Measurements from ENCODE around the gene ZNF611. TPM values are rescaled to one million over a fixed set of nuclear protein-coding genes. Genes with fewer than 3 reads are reported as not detected.
A peak's percentile ranks its signal among the peaks of the same experiment; 100 is the strongest.

The ZNF611 gene
- total and polyA plus RNA-seq, 5 experiments from 2014 or later: 20.9 to 54.8 (median 34.8) TPM

DNA sequence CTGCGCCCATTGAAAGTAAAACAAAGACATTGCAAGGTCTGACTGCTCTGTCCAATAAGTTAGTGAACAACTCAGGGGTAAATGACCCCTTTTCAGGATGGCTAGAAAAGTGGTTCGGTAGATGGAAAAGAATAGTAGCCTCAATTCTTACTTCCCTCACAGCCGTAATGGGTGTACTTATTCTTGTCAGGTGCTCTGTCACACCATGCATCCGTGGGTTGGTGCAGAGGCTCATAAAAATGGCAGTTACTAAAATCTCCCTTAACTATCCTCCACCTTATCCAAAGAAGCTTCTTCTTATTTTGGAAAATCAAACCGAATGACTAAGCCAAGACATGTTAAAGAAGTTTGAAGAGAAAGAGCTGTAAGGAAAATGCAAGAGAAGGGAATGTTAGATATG lies 65.3 kb downstream of the ZNF611 start:
- Mint-ChIP-seq H3K27me3 (no peaks in the 10 kb centered on the region), H3K27ac (no peak overlapping the region), H3K9me3 (peaks cover 0 to 35% (median 0%) of the 10 kb centered on the region in 9 donors), H3K36me3 (peaks cover 10 to 69% (median 41%) of the 10 kb centered on the region in 3 donors), H3K4me1 (peaks cover 0 to 22% (median 13%) of the 10 kb centered on the region in 4 donors), H3K4me3 (no peak overlapping the region)
- POLR2A ChIA-PET: no interaction called here
- no peak for ATAC-seq
- DNase-seq: no peak

DNA sequence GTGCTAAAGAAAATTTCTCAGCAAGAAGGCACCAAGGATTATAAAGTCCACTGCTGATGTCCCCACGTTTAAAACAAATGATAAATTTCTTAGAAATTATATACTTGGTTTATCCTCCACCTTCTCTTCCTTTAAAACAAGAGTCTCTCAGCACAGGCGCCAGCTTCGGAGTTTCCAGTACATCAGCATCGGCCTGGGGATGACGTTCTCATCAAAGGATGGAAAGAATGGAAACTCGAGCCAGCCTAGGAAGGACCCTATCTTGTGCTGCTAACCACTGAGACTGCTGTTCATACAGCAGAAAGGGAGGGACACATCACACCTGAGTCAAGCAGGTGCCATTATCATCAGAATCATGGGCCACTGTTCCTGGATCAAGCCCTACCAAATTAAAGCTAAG lies 66.9 kb downstream of the ZNF611 start:
- peak overlapping the region in 1 of 10 donors; percentile 74 for H3K27ac Mint-ChIP-seq
- DNase-seq: no peak
- peaks cover 0 to 15% (median 9%) of the 10 kb centered on the region in 4 donors for H3K4me1 Mint-ChIP-seq
- H3K27me3 Mint-ChIP-seq: no peaks in the 10 kb centered on the region
- POLR2A ChIA-PET: no interaction called here
- H3K4me3 Mint-ChIP-seq: no peak overlapping the region
- ATAC-seq: no peak
- peaks cover 5 to 68% (median 39%) of the 10 kb centered on the region in 3 donors for H3K36me3 Mint-ChIP-seq
- H3K9me3 Mint-ChIP-seq: peaks cover 0 to 31% (median 0%) of the 10 kb centered on the region in 9 donors

DNA sequence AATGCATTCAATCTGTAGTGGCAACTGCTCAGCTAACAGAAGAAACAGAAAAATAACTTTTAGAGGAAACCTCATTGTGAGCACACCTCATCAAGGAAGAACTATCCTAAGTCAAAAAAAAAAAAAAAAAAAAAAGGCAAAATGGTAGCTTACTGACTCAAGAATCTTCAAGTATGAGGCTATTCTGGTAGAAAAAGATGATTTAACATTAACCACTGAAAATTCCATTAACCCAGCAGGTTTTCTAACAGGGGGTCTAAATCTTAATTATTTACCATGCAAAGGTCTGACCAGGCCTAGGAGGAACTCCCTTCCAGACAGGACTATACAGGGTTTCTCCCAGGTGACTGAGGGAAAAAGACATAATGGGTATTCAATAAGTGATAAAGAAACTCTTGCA lies 68.3 kb downstream of the ZNF611 start:
- no peak overlapping the region for H3K4me3 Mint-ChIP-seq
- DNase-seq (no peak), ATAC-seq (no peak)
- H3K36me3 Mint-ChIP-seq: peaks cover 14 to 72% (median 46%) of the 10 kb centered on the region in 3 donors
- no peaks in the 10 kb centered on the region for H3K27me3 Mint-ChIP-seq
- peaks cover 0 to 13% (median 9%) of the 10 kb centered on the region in 4 donors for H3K4me1 Mint-ChIP-seq
- H3K27ac Mint-ChIP-seq: peak overlapping the region in 1 of 10 donors; percentile 73
- POLR2A ChIA-PET: no interaction called here
- peaks cover 0 to 41% (median 0%) of the 10 kb centered on the region in 9 donors for H3K9me3 Mint-ChIP-seq

DNA sequence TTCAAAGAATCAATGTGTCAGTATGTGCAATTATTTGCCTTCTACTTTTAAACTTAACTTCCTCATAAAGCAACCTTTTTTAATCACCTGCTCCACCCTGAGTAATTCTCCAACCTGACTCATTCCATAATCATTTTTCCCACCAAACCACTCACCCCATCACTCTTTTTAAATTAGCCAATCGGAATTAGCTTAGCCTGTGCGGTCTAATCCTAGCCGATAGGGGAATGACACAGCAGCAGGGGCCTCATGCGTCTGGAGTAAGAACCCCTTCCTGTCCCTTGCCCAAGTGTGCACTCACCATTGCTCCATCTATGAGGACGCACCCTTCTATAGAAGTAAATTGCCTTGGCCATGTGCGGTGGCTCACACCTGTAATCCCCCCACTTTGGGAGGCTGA lies 69.3 kb downstream of the ZNF611 start:
- ATAC-seq: no peak
- Mint-ChIP-seq H3K4me3 (no peak overlapping the region), H3K36me3 (peaks cover 18 to 73% (median 52%) of the 10 kb centered on the region in 3 donors), H3K27ac (peak overlapping the region in 1 of 10 donors; percentile 25), H3K9me3 (peaks cover 0 to 50% (median 0%) of the 10 kb centered on the region in 9 donors), H3K27me3 (no peaks in the 10 kb centered on the region), H3K4me1 (peaks cover 0 to 13% (median 3%) of the 10 kb centered on the region in 4 donors)
- DNase-seq: no peak
- POLR2A ChIA-PET: no interaction called here

DNA sequence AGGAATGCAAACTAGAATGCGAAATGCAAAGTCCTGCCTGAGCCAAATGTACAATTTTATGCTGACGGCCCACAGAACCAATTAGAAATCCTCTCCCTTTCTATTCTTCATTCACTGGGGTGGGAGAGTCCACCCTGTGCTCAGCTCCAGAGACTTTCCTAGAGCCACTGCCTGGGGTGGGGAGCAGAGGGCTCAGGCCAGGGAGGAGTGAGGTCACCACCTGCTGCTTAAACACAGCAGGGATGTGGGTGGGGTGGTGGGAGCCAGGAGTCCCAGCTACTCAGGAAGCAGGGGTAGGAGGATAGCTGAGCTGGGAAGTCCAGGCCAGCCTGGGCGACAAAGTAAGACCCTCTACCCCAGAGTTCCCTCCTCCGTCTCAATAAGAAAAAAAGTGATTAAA lies 69.8 kb downstream of the ZNF611 start:
- H3K9me3 Mint-ChIP-seq: peaks cover 0 to 51% (median 0%) of the 10 kb centered on the region in 9 donors
- H3K27ac Mint-ChIP-seq: peak overlapping the region in 1 of 10 donors; percentile 65
- DNase-seq: no peak
- no peaks in the 10 kb centered on the region for H3K27me3 Mint-ChIP-seq
- peaks cover 0 to 11% (median 2%) of the 10 kb centered on the region in 4 donors for H3K4me1 Mint-ChIP-seq
- ATAC-seq: no peak
- peaks cover 15 to 75% (median 54%) of the 10 kb centered on the region in 3 donors for H3K36me3 Mint-ChIP-seq
- POLR2A ChIA-PET: no interaction called here
- no peak overlapping the region for H3K4me3 Mint-ChIP-seq

DNA sequence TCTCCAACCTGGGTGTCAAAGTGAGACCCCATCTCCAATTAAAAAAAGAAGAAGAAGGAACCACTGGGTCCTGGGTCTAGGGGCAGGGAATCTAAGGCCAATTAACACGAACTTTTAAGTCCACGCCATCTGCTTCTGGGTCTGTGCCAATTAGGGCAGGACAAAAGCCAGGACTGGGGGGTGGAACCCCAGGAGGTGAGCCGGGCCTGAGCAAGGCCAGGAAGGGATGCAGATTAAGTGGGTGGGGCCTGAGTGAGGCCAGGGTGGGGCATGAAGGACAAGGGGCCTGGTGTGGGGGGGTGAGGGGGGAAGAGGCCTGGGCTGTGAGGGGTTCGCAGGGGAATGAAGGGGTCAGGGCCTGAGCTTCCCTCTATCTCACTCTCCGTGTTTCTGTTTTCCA lies 70.4 kb downstream of the ZNF611 start:
- Mint-ChIP-seq H3K36me3 (peaks cover 16 to 75% (median 54%) of the 10 kb centered on the region in 3 donors), H3K4me1 (peaks cover 0 to 9% (median 0%) of the 10 kb centered on the region in 4 donors), H3K9me3 (peaks cover 0 to 51% (median under 1%) of the 10 kb centered on the region in 9 donors), H3K27ac (no peak overlapping the region), H3K4me3 (no peak overlapping the region), H3K27me3 (no peaks in the 10 kb centered on the region)
- ATAC-seq: no peak
- POLR2A ChIA-PET: interaction anchor here (0.7 kb wide), 1 partner anchor 961 kb away, joined by 3 read pairs; no protein-coding TSS in a partner anchor
- no peak for DNase-seq

DNA sequence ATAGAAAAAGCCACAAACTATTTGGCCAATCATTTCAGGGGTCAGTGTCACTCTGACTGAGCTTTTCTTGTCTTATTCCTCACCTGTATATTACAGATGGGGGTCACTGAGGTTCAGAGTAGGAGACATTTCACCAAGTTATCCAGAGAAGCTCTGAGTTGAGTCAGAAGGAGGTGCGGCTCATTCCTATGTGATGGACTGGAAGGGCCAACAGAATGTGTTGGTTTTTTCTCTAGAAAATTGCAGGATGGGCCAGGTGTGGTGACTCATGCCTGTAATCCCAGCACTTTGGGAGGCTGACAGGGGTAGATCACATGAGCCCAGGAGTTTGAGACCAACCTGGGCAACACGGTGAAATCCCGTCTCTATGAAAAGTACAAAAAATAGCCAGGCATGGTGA lies 72.2 kb downstream of the ZNF611 start:
- Mint-ChIP-seq H3K9me3 (peaks cover 0 to 59% (median 3%) of the 10 kb centered on the region in 9 donors), H3K27ac (no peak overlapping the region), H3K36me3 (peaks cover 22 to 82% (median 69%) of the 10 kb centered on the region in 3 donors), H3K4me3 (no peak overlapping the region), H3K4me1 (peaks cover 0 to 7% (median 0%) of the 10 kb centered on the region in 4 donors), H3K27me3 (no peaks in the 10 kb centered on the region)
- DNase-seq (no peak), ATAC-seq (no peak)
- POLR2A ChIA-PET: interaction anchor here (1.1 kb wide), 1 partner anchor 9 kb away, joined by 3 read pairs; no protein-coding TSS in a partner anchor

DNA sequence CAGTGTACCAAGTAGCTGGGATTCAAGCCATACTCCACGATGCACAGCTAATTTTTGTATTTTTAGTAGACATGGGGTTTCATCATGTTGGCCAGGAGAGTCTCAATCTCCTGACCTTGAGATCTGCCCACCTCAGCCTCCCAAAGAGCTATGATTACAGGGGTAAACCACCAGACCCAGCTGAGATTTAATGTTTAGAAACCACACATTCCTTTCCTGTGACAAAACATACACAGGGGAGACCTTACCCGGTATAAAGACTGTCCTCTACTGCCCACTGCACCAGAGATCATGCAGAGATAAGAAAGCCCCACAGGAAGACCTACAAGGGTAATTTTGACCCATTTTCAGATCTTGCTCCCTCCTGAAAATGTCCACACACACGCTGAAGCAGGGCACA lies 73.9 kb downstream of the ZNF611 start:
- Mint-ChIP-seq H3K9me3 (peaks cover 0 to 64% (median 3%) of the 10 kb centered on the region in 9 donors), H3K36me3 (peaks cover 27 to 84% (median 73%) of the 10 kb centered on the region in 3 donors), H3K4me1 (peaks cover 0 to 4% (median 0%) of the 10 kb centered on the region in 4 donors), H3K4me3 (no peak overlapping the region), H3K27me3 (no peaks in the 10 kb centered on the region), H3K27ac (peak overlapping the region in 2 of 10 donors; percentile 3 to 31)
- DNase-seq: no peak
- no peak for ATAC-seq
- POLR2A ChIA-PET: no interaction called here

DNA sequence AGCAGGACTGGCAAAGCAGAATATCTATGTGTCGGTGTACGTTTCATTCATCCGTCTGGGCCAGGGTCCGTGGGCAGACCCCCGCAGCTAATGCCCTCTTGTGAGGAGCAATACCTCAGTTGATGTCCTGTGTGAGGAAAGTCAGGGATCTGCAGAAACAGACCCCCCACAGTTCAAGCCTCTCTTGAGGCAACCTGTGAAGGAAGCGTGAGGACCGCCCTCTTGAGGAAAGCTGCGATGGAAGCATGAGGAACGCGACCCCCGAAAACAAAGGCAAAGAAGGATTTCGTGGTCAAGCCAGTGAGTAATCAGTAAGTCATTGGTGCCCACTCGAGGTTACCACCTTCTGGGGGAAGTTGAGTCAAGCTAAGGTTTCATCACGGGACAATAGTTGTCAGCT lies 75.8 kb downstream of the ZNF611 start:
- peaks cover 0 to 73% (median 9%) of the 10 kb centered on the region in 9 donors for H3K9me3 Mint-ChIP-seq
- no peaks in the 10 kb centered on the region for H3K27me3 Mint-ChIP-seq
- no peak overlapping the region for H3K27ac Mint-ChIP-seq
- H3K36me3 Mint-ChIP-seq: peaks cover 38 to 89% (median 84%) of the 10 kb centered on the region in 3 donors
- DNase-seq: no peak
- POLR2A ChIA-PET: interaction anchor here (0.6 kb wide), 2 partner anchors 22 to 469 kb away, joined by 4 to 10 read pairs; partner anchors contain the start of gene PPP2R1A
- no peak for ATAC-seq
- H3K4me3 Mint-ChIP-seq: no peak overlapping the region
- peaks cover 0 to 2% (median 0%) of the 10 kb centered on the region in 4 donors for H3K4me1 Mint-ChIP-seq

DNA sequence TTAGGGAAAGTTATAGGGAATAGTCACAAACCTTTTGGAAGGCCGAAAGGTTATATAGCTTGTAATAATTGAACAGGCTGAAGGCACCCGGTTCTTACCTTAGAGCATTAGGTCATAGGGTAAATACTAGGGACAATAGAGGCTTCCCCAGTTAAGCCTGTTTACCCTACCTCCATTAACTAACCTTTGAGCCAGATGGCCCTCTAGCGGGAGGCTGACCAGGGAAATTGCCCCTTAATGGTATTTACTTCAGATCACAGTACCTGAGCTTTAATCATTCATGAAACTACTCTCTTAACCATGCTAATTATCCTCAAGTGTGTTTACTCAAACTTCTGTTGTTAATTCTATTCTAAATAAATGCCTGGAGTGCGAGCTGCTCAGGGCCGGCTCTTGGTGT lies 76.2 kb downstream of the ZNF611 start:
- POLR2A ChIA-PET: interaction anchor here (0.6 kb wide), 2 partner anchors 23 to 469 kb away, joined by 4 to 10 read pairs; partner anchors contain the start of gene PPP2R1A
- Mint-ChIP-seq H3K4me1 (peaks cover 0 to 2% (median 0%) of the 10 kb centered on the region in 4 donors), H3K9me3 (peaks cover 0 to 77% (median 13%) of the 10 kb centered on the region in 9 donors), H3K27ac (peak overlapping the region in 1 of 10 donors; percentile 57), H3K4me3 (no peak overlapping the region), H3K36me3 (peaks cover 41 to 93% (median 88%) of the 10 kb centered on the region in 3 donors), H3K27me3 (no peaks in the 10 kb centered on the region)
- DNase-seq (no peak), ATAC-seq (no peak)

DNA sequence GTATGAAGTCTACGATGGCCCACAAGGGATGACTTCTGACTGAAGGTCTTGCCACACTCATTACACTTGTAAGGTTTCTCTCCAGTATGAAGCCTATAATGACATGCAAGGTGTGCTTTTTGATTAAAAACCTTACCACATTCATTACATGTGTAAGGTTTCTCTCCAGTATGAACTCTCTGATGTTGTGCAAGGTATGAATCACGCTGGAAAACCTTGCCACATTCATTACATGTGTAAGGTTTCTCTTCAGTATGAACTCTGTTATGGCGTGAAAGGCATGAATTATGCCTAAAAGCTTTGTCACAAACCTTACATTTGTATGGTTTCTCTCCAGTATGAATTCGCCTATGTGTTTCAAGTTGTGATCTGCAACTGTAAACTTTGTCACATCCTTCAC lies 81.7 kb downstream of the ZNF611 start:
- DNase-seq: no peak
- Mint-ChIP-seq H3K9me3 (peaks cover 9 to 91% (median 42%) of the 10 kb centered on the region in 9 donors), H3K27ac (no peak overlapping the region), H3K4me1 (no peaks in the 10 kb centered on the region), H3K4me3 (no peak overlapping the region), H3K36me3 (peaks cover 58 to 96% (median 77%) of the 10 kb centered on the region in 3 donors), H3K27me3 (no peaks in the 10 kb centered on the region)
- POLR2A ChIA-PET: interaction anchor here (0.5 kb wide), 1 partner anchor 86 kb away, joined by 3 read pairs; no protein-coding TSS in a partner anchor
- no peak for ATAC-seq

Measured in naive thymus-derived CD8-positive, alpha-beta T cell (primary cell).